ENCODE results near the gene ZNF304. TPM values are rescaled to one million over a fixed set of nuclear protein-coding genes. Genes with fewer than 3 reads are reported as not detected.

The ZNF304 gene
- total RNA-seq, 1 experiment from 2014 or later, result 6.2 TPM

DNA sequence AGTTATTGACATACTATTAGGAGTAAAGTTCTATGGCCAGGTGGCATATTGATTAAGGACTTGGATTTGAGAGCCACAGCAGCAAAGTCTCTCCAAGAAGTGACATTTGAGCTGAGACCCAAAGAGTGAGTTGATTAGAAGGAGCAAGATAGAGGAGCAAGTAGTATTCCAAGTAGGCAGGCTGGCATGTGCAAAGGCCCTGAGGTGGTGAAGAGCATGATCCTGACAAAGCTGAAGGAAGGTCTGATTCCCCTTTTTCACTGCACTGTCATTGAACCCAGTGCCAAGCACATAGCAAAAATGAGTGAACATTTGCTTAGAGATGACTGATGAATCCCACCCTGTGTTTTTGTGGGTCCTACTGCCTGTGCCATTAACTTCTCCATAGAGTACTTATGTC is 26.1 kb upstream of the ZNF304 start:
- H3K9me3 Mint-ChIP-seq (ENCODE audit: low read depth, unreplicated experiment), result peaks cover 5% of the 10 kb centered on the region
- BruUV-seq (replicated peaks), result no TSS peak
- no peak for DNase-seq
- no peak overlapping the region for H3K4me3 Mint-ChIP-seq (ENCODE audit: low read depth, unreplicated experiment)
- peaks cover 68% of the 10 kb centered on the region for H3K36me3 Mint-ChIP-seq (ENCODE audit: insufficient read depth, unreplicated experiment)
- CTCF ChIA-PET, result no interaction called here
- H3K27me3 Mint-ChIP-seq (ENCODE audit: unreplicated experiment), result no peaks in the 10 kb centered on the region
- TF ChIP-seq, protein P1, sequence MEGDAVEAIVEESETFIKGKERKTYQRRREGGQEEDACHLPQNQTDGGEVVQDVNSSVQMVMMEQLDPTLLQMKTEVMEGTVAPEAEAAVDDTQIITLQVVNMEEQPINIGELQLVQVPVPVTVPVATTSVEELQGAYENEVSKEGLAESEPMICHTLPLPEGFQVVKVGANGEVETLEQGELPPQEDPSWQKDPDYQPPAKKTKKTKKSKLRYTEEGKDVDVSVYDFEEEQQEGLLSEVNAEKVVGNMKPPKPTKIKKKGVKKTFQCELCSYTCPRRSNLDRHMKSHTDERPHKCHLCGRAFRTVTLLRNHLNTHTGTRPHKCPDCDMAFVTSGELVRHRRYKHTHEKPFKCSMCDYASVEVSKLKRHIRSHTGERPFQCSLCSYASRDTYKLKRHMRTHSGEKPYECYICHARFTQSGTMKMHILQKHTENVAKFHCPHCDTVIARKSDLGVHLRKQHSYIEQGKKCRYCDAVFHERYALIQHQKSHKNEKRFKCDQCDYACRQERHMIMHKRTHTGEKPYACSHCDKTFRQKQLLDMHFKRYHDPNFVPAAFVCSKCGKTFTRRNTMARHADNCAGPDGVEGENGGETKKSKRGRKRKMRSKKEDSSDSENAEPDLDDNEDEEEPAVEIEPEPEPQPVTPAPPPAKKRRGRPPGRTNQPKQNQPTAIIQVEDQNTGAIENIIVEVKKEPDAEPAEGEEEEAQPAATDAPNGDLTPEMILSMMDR (IDR thresholded peaks at IDR 0.05; ENCODE audit: unreplicated experiment), result no peak
- intact Hi-C loops (cut with micrococcal nuclease; ENCODE audit: unreplicated experiment), result loop anchor here (5.0 kb wide), 1 partner anchor 37 kb away; the partner anchor contains the start of genes TRAPPC2B and ZNF547
- no peak overlapping the region for H3K27ac Mint-ChIP-seq (ENCODE audit: unreplicated experiment)
- H3K4me1 Mint-ChIP-seq (ENCODE audit: low read depth, unreplicated experiment), result peaks cover 20% of the 10 kb centered on the region

DNA sequence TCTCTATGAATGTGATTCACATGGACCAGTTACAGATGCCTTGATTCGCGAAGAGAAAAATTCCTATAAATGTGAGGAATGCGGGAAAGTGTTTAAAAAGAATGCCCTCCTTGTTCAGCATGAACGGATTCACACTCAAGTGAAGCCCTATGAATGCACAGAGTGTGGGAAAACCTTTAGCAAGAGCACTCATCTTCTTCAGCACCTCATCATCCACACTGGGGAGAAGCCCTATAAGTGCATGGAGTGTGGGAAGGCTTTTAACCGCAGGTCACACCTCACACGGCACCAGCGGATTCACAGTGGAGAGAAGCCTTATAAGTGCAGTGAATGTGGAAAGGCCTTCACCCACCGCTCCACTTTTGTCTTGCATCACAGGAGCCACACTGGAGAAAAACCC is 23.1 kb upstream of the ZNF304 start:
- H3K4me1 Mint-ChIP-seq (ENCODE audit: low read depth, unreplicated experiment), result no peaks in the 10 kb centered on the region
- TF ChIP-seq, protein P1 (IDR thresholded peaks at IDR 0.05; ENCODE audit: unreplicated experiment), result no peak
- DNase-seq, result no peak
- BruUV-seq (replicated peaks), result no TSS peak
- CTCF ChIA-PET, result no interaction called here
- intact Hi-C loops (cut with micrococcal nuclease; ENCODE audit: unreplicated experiment), result no loop called here
- H3K27me3 Mint-ChIP-seq (ENCODE audit: unreplicated experiment), result no peaks in the 10 kb centered on the region
- no peak overlapping the region for H3K27ac Mint-ChIP-seq (ENCODE audit: unreplicated experiment)
- peaks cover 3% of the 10 kb centered on the region for H3K9me3 Mint-ChIP-seq (ENCODE audit: low read depth, unreplicated experiment)
- peaks cover 44% of the 10 kb centered on the region for H3K36me3 Mint-ChIP-seq (ENCODE audit: insufficient read depth, unreplicated experiment)
- H3K4me3 Mint-ChIP-seq (ENCODE audit: low read depth, unreplicated experiment), result no peak overlapping the region

DNA sequence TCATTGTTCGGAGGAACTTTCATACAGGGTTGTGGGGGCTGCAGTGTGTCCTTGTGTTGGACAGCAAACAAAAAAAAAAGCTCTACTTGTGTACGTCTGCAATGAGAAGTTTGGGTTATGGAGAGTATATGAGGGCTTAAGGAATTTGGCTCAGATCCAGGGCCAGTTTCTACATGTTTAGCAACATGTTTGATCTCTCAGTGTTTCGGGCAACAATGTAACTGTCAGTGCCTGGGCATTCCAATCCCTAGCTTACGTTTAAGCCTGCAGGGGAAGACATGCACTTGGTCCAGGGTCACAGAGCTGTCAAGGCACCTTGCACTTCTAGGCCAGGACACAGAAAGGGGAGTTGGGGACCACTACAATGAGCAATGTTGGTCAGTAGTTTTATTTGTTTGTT is 16.9 kb upstream of the ZNF304 start:
- CTCF ChIA-PET, result interaction anchor here (0.7 kb wide), 1 partner anchor 793 kb away, joined by 3 read pairs; no protein-coding TSS in a partner anchor
- Mint-ChIP-seq H3K4me3 (ENCODE audit: low read depth, unreplicated experiment) (no peak overlapping the region), H3K27ac (ENCODE audit: unreplicated experiment) (no peak overlapping the region), H3K36me3 (ENCODE audit: insufficient read depth, unreplicated experiment) (peaks cover 4% of the 10 kb centered on the region), H3K9me3 (ENCODE audit: low read depth, unreplicated experiment) (peaks cover 6% of the 10 kb centered on the region), H3K27me3 (ENCODE audit: unreplicated experiment) (no peaks in the 10 kb centered on the region), H3K4me1 (ENCODE audit: low read depth, unreplicated experiment) (no peaks in the 10 kb centered on the region)
- TF ChIP-seq, protein P1 (IDR thresholded peaks at IDR 0.05; ENCODE audit: unreplicated experiment), result no peak
- no TSS peak for BruUV-seq (replicated peaks)
- no peak for DNase-seq
- intact Hi-C loops (cut with micrococcal nuclease; ENCODE audit: unreplicated experiment), result no loop called here

DNA sequence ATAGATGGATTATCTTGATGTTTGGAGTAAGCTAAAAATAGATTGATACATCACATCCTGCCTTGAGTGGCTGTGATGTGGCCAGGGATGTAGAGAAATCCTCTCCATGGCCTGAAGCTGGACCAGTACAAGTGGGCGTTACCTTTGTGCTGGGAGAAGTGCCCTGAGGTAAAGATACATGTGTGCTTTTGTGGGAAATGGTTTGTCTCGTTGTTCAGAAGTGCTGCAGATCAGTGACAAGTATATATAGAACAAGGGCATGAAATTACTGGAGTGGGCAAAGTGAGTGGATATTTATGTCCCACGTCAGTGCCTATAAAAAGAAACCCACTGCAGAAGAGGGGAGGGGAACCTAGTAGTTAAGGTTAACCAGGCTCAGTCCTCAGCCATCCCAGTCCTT is 12.2 kb upstream of the ZNF304 start:
- Mint-ChIP-seq H3K36me3 (ENCODE audit: insufficient read depth, unreplicated experiment) (no peaks in the 10 kb centered on the region), H3K4me1 (ENCODE audit: low read depth, unreplicated experiment) (no peaks in the 10 kb centered on the region), H3K4me3 (ENCODE audit: low read depth, unreplicated experiment) (no peak overlapping the region), H3K27ac (ENCODE audit: unreplicated experiment) (no peak overlapping the region), H3K9me3 (ENCODE audit: low read depth, unreplicated experiment) (peaks cover 15% of the 10 kb centered on the region), H3K27me3 (ENCODE audit: unreplicated experiment) (no peaks in the 10 kb centered on the region)
- intact Hi-C loops (cut with micrococcal nuclease; ENCODE audit: unreplicated experiment), result no loop called here
- DNase-seq, result no peak
- TF ChIP-seq, protein P1 (IDR thresholded peaks at IDR 0.05; ENCODE audit: unreplicated experiment), result no peak
- no TSS peak for BruUV-seq (replicated peaks)
- CTCF ChIA-PET, result interaction anchor here (0.6 kb wide), 1 partner anchor 26 kb away, joined by 3 read pairs; no protein-coding TSS in a partner anchor

Data from Calu3 (cell line).